22Rv1 (cell line): ENCODE measurements around the gene KLHL12.
"Not testable (repeated sequence)": the region's sequence is repeated elsewhere in the genome, so short reads cannot be mapped to it uniquely, and the experiment has no call there.

ENCODE experiments used
- H3K27ac ChIP-seq: fragments of 450-650 bp; 2 replicates; pipeline ENCODE4 v1.5.1; 2017
- ZFX ChIP-seq: fragments of 450-650 bp; IDR thresholded peaks from 2 replicates; pipeline ENCODE4 v1.6.1; 2017; ENCODE audit warnings: antibody characterized with exemption, borderline replicate concordance
- TF ChIP-seq, protein P1 (sequence below): fragments of 450-650 bp; IDR thresholded peaks from 2 replicates; pipeline ENCODE4 v1.5.1; 2017; ENCODE audit warnings: mild to moderate bottlenecking

Gene KLHL12

GRCh38 chr1:202934755-202935154, 7.7 kb upstream of the KLHL12 start:
- H3K27ac ChIP-seq = no peak overlapping the region
- TF ChIP-seq ZFX = no peak
- TF ChIP-seq, protein P1, sequence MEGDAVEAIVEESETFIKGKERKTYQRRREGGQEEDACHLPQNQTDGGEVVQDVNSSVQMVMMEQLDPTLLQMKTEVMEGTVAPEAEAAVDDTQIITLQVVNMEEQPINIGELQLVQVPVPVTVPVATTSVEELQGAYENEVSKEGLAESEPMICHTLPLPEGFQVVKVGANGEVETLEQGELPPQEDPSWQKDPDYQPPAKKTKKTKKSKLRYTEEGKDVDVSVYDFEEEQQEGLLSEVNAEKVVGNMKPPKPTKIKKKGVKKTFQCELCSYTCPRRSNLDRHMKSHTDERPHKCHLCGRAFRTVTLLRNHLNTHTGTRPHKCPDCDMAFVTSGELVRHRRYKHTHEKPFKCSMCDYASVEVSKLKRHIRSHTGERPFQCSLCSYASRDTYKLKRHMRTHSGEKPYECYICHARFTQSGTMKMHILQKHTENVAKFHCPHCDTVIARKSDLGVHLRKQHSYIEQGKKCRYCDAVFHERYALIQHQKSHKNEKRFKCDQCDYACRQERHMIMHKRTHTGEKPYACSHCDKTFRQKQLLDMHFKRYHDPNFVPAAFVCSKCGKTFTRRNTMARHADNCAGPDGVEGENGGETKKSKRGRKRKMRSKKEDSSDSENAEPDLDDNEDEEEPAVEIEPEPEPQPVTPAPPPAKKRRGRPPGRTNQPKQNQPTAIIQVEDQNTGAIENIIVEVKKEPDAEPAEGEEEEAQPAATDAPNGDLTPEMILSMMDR = no peak

GRCh38 chr1:202932476-202932875, 5.4 kb upstream of the KLHL12 start:
- H3K27ac ChIP-seq = no peak overlapping the region
- TF ChIP-seq ZFX = no peak
- TF ChIP-seq, protein P1 = no peak

- no peak for TF ChIP-seq ZFX
- TF ChIP-seq, protein P1 = no peak
- no peak overlapping the region for H3K27ac ChIP-seq
Observed at GRCh38 chr1:202923533-202923932, 3.5 kb downstream of the KLHL12 start.

- H3K27ac ChIP-seq = peak overlapping the region; percentile 22
- TF ChIP-seq, protein P1 = no peak
- TF ChIP-seq ZFX = no peak
Observed at GRCh38 chr1:202919615-202920014, 7.4 kb downstream of the KLHL12 start.

GRCh38 chr1:202915146-202915545, 11.9 kb downstream of the KLHL12 start:
- TF ChIP-seq, protein P1 = no peak
- no peak for TF ChIP-seq ZFX
- H3K27ac ChIP-seq = no peak overlapping the region

DNA sequence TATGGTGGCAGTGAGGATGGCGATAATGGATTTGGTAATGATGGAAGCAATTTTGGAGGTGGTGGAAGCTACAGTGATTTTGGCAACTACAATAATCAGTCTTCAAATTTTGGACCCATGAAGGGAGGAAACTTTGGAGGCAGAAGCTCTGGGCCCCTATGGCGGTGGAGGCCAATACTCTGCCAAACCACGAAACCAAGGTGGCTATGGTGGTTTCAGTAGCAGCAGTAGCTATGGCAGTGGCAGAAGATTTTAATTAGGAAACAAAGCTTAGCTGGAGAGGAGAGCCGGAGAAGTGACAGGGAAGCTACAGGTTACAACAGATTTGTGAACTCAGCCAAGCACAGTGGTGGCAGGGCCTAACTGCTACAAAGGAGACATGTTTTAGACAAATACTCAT, 14.6 kb downstream of the KLHL12 start:
- not testable (repeated sequence) for H3K27ac ChIP-seq

DNA sequence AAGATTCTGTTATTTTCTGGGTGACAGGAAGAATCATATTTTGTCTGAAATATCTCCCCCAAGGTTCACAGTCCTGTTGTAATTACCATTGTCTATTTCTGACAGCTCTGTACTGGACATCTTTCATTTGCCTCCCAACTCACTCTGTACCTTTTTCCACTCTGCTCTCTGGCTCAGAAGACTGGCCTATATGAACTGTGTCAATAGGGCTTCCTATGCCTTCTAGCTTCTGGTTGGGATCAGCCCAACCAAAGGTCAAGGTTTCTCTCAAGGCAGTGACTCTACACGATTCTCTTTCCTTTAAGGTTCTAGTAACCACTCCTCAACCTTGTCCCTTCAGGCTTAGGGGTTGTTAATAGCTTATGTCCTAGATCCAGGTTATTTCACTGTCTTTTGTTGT, 17.5 kb downstream of the KLHL12 start:
- TF ChIP-seq ZFX = no peak
- H3K27ac ChIP-seq = no peak overlapping the region

DNA sequence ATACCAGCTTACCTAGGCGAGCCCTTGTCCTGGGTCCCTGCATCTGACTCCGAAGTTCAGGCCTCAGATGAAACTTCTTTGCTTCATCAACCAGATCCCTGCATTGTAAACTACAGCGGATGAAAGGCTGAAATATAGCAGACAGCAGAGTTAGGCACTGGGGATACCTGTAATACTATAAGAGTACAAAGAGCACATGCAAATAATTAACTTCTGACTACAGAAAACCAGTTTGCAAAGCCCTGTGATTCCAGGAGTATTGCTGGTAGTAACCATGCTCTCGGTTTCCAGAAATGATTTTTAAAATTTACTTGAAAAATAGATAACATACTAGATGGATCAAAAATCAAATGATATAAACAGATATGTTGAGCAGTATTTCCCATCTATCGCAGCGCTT, 18.0 kb downstream of the KLHL12 start:
- H3K27ac ChIP-seq = no peak overlapping the region
- no peak for TF ChIP-seq ZFX
- TF ChIP-seq, protein P1 = no peak
